Body of pancreas (tissue), 4 donors: ENCODE results near the gene BLID.

ENCODE experiments used
- POLR2A ChIP-seq, 3 donors: fragments of 450-650 bp; IDR thresholded peaks; one replicate each; pipeline ENCODE4 v1.6.1; 2016; ENCODE audit warnings: antibody characterized with exemption in 3 of 3, mild to moderate bottlenecking in 2 of 3
- TF ChIP-seq, protein P1 (sequence below), 7 experiments: fragments of 450-650 bp in 4 of 7; fragments of 200-600 bp in 3 of 7; sonication (generic) in 3 of 7; IDR thresholded peaks; one replicate each; pipeline ENCODE4 v1.5.1; 2016 to 2019; ENCODE audit warnings: antibody characterized with exemption in 7 of 7

DNA sequence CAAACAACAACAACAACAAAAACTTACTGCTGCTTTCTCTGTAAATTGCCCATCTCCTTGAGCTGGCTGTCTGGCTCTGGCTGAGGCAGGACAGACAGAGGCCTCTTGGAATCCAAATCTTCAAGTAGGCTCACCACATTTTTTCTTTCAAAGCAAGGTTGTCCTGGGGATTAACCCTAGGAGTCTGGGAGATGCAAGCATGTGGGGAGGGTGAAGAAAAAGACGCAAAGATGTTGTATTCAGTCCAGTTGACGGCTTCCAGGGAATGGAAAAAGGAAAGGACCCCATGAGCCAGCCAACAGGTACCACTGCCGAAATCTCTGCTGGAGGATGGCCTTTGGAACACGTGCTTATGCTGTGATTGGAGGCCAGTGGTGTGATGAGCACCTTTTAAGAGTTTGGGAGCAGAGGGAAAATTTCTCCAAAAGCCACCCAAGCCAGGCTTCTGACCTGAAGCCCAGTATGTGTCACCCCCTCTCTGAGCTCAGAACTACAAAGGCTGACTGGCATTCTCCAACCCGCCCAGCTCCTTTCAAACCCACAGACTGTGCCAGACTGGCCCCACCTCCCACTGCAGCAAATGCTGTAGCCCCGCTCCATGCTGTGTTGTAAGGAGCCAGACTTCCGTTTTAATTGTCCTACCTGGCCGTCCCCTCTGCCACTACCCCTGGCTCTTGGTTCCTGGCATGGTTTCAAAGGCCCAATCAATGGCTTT lies 10.8 kb downstream of the BLID start:
- TF ChIP-seq, protein P1, sequence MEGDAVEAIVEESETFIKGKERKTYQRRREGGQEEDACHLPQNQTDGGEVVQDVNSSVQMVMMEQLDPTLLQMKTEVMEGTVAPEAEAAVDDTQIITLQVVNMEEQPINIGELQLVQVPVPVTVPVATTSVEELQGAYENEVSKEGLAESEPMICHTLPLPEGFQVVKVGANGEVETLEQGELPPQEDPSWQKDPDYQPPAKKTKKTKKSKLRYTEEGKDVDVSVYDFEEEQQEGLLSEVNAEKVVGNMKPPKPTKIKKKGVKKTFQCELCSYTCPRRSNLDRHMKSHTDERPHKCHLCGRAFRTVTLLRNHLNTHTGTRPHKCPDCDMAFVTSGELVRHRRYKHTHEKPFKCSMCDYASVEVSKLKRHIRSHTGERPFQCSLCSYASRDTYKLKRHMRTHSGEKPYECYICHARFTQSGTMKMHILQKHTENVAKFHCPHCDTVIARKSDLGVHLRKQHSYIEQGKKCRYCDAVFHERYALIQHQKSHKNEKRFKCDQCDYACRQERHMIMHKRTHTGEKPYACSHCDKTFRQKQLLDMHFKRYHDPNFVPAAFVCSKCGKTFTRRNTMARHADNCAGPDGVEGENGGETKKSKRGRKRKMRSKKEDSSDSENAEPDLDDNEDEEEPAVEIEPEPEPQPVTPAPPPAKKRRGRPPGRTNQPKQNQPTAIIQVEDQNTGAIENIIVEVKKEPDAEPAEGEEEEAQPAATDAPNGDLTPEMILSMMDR (IDR thresholded peaks at IDR 0.05): no peak
- no peak for TF ChIP-seq POLR2A (IDR thresholded peaks at IDR 0.05)
